Astrocyte of the spinal cord (primary cell): ENCODE measurements around the gene GRAMD4.
A peak's percentile ranks its signal among the peaks of the same experiment; 100 is the strongest.

Experiments
- DNase-seq: peaks from one replicate; pipeline ENCODE4 v3.0.0; 2011; ENCODE audit warnings: low read depth, low spot score
- H3K4me3 ChIP-seq: 2 replicates; pipeline ENCODE4 v1.5.1; 2011; ENCODE audit warnings: low read depth, mild to moderate bottlenecking, low read length, moderate library complexity
- CTCF ChIP-seq: IDR thresholded peaks from 2 replicates; pipeline ENCODE4 v1.5.1; 2012; ENCODE audit warnings: low read depth, mild to moderate bottlenecking, low read length, inconsistent platforms
- in situ Hi-C: cut with HindIII; loops from 2 replicates; pipeline ENCODE4 v1.10.0; 2017; ENCODE audit warnings: low sequenced_read_pairs

The GRAMD4 gene

GRCh38 chr22:46584081-46584921, 35.9 kb upstream of the GRAMD4 start:
- H3K4me3 ChIP-seq, result no peak overlapping the region
- DNase-seq, result peak; percentile 73
- TF ChIP-seq CTCF, result no peak
- in situ Hi-C loops, result no loop called here

- DNase-seq, result no peak
- no peak for TF ChIP-seq CTCF
- H3K4me3 ChIP-seq, result no peak overlapping the region
- in situ Hi-C loops, result no loop called here
Observed at GRCh38 chr22:46585340-46586122, 34.7 kb upstream of the GRAMD4 start.

- H3K4me3 ChIP-seq, result no peak overlapping the region
- DNase-seq, result no peak
- TF ChIP-seq CTCF, result no peak
- in situ Hi-C loops, result no loop called here
Observed at GRCh38 chr22:46586123-46586519, 34.1 kb upstream of the GRAMD4 start.

GRCh38 chr22:46586531-46587011, 33.6 kb upstream of the GRAMD4 start:
- in situ Hi-C loops, result no loop called here
- H3K4me3 ChIP-seq, result no peak overlapping the region
- TF ChIP-seq CTCF, result no peak
- no peak for DNase-seq

- H3K4me3 ChIP-seq, result no peak overlapping the region
- in situ Hi-C loops, result no loop called here
- DNase-seq, result no peak
- TF ChIP-seq CTCF, result no peak
Observed at GRCh38 chr22:46587061-46587460, 33.1 kb upstream of the GRAMD4 start.

- DNase-seq, result no peak
- no peak for TF ChIP-seq CTCF
- in situ Hi-C loops, result no loop called here
- no peak overlapping the region for H3K4me3 ChIP-seq
Observed at GRCh38 chr22:46587492-46588278, 32.5 kb upstream of the GRAMD4 start.
